Renal cortical epithelial cell (primary cell): ENCODE results near the gene SYCE1. TPM values are rescaled to one million over a fixed set of nuclear protein-coding genes. Genes with fewer than 3 reads are reported as not detected.
A peak's percentile ranks its signal among the peaks of the same experiment; 100 is the strongest.
"Not testable (repeated sequence)": the region's sequence is repeated elsewhere in the genome, so short reads cannot be mapped to it uniquely, and the experiment has no call there.

Experiments used
- DNase-seq: peaks from one replicate; pipeline ENCODE4 v3.0.0-alpha.2; 2011; ENCODE audit warnings: low read depth
- total RNA-seq: library from RNA; depleted of rRNA; stranded (reverse); fragments of >200 nt; gene quantifications from 2 replicates; pipeline ENCODE4 v1.2.3, GENCODE V29; 2014

The SYCE1 gene
- total RNA-seq, 1 donor from 2014 or later, result 0.25 TPM

DNA sequence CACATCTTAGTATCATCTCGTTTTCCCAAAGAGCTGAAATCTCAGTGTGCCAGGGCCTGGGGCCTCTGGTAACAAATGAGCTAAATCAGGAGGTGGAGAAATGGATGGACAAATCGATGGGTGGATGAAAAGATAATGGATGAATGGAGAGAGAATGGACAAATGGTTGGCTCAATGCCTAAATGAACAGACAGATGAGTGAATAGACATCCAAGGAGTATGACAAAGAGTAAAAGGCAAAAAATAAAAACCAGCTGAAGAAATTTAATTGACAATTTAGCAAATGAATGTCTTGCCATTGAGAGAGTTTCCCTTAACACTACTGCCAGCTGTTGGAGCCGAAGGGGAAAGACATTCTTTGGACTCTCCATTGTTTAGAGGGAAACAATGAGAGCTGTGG, 8.0 kb downstream of the SYCE1 start:
- DNase-seq, result no peak

DNA sequence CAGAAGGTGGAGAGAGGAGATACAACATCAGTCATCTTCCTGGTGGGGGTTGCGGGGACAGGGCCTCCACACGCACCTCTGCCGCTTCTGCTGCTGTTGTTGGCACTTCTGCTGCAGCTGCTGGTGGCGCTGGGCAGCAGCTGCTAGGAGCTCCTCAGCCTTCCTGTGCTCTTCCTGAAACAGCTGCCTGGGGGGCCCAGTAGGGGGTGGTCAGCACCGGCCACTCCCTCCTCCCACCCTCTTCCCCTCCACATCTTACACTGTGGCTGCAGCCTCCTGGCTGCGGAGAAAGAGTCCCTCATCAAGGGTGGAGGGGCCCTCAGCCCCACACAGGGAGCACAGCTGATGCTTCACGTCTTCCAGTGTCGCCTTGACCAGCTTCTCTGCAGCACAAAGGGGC, 9.9 kb downstream of the SYCE1 start:
- DNase-seq, result no peak

DNA sequence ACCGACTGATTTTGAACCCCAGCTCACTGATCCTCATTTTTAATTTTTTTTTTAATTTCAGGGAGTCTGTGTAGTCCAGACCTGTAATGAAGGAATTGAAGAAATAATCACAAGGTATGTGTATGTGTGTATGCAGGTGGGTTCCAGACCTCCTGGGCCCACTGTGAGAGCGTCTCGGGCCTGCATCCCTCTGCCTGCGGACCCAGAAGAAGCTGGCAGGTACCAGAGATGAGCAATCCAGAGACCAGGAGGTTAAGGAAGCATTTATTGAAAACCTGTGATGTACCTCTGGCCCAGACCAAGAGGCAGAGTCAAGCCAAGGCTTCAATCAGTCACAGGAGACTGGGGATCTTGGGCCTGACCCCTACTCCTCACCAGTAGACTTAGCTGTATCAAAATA, 10.8 kb downstream of the SYCE1 start:
- DNase-seq, result no peak

DNA sequence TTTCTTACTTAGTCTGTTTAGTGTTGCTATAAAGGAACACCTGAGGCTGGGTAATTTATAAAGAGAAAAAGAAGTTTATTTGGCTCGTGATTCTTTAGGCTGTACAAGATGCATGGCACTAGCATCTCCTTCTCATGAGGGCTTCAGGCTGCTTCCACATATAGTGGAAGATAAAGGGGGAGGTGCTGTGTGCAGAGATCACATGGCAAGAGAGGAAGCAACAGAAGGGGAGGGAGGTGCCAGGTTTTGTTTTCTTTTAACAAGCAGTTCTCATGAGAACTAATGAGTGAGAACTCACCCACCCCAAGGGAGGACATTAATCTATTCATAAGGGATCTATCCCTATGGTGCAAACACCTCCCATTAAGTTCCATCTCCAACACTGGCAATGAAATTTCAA, 20.9 kb downstream of the SYCE1 start:
- no peak for DNase-seq

DNA sequence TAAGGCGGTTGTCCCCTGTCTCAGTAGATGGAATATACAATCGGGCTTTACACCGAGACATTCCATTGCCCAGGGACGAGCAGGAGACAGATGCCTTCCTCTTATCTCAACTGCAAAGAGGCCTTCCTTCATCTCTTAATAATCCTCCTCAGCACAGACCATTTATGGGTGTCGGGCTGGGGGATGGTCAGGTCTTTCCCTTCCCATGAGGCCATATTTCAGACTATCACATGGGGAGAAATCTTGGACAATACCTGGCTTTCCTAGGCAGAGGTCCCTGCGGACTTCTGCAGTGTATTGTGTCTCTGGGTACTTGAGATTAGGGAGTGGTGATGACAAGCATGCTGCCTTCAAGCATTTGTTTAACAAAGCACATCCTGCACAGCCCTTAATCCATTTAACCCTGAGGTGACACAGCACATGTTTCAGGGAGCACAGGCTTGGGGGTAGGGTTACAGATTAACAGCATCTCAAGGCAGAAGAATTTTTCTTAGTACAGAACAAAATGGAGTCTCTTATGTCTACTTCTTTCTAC, 23.9 kb downstream of the SYCE1 start:
- DNase-seq, result not testable (repeated sequence)

DNA sequence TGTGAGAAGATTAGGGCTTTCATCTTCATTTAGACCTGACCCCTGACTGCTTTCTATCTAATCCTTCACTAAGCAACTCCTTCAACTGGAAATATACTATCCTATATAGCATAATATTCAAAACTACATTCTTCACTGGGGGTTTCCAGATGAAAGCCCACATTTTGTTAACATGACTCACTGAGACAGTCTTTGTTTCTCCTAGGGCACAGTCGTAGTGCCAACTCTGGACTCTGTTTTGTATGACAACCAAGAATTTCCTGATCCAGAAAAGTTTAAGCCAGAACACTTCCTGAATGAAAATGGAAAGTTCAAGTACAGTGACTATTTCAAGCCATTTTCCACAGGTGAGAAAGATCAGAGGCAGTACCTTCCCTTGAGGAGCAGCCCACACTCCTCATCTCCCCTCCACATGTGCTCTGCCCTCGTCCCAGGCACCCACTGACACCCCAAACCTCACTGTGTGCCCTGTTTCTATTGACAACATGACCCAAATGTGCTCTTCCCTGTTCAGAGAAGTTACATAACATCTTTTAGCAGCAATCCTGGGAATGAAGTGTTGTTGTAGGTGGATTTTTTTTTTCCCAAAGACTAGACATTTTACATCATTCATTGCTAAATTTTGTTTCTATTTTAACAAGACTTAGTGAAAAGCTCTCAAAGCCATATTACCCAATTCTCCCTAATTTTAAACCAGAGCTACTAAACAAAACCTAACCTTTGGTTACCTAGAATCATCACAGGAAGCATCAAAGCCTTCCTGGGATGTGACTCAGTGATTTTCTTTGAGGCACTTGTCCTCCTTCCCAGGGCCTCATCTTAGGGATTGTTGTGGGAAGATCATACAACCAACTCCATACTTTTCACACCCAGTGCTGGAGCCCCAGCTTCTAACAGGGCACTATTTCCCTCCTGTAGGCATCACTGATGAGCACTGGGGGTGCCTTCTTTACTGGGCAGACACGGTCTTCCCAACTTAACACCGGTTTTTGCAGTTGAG, 27.5 kb downstream of the SYCE1 start:
- peak; percentile 2 for DNase-seq

DNA sequence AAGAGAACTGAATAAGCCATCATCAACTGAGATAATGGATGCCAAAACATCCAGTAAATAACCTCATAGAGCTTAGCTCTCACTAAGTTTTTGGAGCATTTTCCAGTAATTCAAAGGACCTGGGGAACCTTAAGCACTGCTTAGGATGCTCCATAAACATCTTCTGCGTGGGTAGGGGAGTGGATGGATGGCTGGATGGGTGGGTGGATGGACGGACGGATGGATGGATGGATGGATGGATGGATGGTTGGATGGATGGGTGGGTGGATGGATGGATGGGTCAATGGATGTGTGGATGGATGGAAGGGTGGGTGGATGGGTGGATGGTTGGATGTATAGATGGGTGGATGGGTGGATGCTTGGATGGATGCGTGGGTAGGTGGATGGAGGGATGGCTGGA, 29.2 kb downstream of the SYCE1 start:
- DNase-seq, result no peak

DNA sequence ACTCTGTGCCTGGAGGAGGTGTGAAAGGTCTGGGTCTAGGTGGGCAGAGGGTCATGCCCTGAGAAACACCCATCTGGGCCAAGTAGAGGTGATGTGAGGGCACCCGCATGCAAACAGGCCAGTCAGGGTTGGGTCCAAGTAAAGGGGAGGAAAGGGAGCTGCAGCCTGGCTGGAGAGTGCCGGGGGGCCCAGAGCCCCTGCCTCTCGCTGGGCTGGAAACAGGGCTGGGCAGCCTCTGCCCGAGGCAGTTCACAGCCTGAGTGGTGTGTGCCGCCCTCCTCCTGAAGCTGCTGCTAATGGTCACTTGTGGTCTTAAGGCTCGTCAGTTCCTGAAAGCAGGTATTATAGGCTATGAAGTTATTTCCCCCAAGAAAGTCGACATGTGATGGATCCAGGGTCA, 31.0 kb downstream of the SYCE1 start:
- no peak for DNase-seq

DNA sequence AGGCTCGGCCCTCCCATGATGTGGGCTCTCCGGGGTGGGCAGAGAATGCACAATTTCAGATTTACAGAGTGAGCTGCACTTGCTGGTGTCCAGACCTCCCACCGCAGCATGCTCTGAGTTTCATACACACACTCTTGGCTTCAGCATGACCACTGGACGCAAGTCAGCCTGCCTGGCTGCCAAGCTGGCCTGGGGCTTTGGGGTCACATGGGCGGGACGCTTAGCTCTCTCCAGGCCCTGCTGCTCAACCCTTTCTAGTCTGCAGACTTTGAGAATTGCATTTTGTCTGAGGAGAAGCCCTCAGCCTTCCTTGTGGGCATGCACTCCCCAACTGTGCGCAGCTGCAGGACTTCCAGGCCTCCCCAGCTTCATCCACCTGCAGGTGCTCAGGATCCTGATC, 32.5 kb downstream of the SYCE1 start:
- no peak for DNase-seq

DNA sequence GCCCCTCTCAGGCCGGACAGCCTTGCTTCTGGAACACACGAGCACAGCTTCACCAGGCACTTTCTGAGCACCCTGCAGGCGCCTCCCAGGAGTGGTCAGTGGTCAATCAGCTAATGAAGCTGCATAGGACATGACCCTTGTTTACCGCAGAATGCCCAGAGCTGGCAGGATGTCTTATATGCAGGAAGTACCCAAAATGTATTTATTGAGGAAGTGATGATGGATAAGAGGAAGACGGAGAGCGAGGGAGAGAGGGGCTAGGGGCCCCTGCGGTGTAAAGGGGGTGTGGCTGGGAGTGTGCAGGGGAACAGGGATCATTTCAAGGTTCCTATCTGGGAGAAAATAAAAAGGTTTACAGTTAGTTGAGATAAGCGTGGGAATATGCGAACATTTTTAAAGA, 34.9 kb downstream of the SYCE1 start:
- no peak for DNase-seq

DNA sequence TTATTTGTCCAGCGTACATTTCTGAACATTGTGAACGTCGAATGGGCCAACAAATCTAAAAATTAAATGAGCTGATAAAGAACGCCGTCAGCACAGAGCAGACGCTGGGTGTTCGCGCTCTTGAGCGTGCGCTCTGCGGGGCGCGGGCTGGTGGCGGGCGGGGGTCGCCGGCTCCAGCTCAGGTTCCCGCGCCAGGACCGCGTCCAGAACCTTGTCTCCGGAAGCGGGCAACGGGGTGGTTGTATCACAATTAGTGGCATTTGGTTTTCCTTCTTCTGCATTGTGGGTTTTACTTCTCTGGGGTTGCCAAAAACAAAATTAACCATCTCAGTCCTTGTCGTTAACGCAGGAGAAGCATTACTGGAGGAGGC, 35.8 kb downstream of the SYCE1 start:
- DNase-seq, result no peak

DNA sequence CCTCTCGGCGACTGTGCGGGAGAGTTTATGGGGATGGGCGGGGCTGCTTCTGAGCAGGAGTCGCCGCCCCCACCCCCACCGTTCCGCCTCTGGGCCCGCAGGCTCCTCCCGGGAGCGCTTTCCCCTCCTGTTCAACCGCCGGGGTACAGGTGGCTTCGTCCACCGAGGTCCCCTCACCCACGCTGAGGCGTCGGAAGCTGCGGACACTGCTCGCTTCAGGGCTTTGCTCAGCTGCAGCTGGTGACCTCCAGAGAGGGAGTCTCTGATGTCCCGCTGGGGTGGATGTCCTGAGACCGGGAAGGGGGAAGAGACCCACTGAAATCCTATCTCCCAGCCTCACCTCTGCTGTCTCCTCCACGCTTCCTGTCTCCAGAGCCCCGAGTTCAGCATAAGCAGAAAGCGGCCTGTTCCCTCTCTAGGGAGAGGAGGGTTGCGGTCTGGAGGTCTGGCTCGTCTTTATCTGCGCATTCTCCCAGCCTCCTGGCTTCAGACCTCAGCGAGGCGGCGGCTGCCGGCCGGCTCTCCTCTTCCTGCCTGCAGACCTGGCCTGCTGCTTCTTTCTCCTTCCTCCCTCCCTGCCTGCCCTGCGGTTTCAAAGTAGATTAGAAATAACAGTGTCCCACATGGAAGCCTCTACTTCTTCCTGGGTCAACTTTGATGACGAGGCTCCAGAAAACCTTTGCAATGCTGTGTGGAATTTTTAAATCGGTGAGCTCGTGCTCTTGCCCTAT, 36.4 kb downstream of the SYCE1 start:
- no peak for DNase-seq

DNA sequence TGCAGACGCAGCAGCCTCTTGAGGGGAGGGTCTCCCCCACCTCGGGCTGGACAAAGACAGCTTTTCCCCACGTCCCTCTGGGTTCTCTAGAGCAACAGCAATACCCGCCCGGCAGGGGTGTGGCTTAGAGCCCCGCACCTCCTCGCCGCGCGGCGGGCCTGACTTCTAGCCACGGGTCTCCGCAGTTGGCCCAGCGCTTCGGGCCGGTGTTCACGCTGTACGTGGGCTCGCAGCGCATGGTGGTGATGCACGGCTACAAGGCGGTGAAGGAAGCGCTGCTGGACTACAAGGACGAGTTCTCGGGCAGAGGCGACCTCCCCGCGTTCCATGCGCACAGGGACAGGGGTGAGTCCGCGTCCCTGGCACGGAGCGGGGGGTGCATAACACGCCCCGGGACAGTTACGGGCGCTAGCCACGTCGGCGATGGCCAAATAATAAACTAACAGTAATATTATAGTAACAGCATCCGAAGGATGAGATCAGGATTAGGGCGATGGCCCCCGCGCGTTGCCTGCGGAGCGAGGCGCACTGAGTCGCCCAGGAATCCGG, 37.0 kb downstream of the SYCE1 start:
- no peak for DNase-seq

DNA sequence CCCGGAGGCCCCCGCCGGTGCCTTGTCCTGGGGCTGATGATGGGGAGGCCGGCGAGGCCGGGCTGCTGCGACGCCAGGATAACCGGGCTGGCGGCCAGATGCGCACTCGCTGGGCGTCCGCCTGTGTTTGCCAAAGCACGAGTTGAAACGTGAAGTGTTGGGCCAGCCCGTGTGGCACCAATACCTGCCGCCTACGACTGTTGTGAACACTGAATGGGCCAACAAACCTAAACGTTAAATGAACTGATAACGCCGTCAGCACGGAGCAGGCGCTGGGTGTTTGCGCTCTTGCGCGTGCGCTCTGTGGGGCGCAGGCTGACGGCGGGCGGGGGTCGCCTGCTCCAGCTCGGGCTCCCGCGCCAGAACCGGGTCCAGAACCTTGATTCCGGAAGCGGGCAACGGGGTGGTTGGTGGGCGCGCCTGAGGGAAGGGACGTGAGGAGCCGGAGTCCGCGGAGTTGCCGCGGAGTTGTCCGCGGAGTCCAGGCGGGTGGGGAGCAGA, 37.6 kb downstream of the SYCE1 start:
- no peak for DNase-seq

DNA sequence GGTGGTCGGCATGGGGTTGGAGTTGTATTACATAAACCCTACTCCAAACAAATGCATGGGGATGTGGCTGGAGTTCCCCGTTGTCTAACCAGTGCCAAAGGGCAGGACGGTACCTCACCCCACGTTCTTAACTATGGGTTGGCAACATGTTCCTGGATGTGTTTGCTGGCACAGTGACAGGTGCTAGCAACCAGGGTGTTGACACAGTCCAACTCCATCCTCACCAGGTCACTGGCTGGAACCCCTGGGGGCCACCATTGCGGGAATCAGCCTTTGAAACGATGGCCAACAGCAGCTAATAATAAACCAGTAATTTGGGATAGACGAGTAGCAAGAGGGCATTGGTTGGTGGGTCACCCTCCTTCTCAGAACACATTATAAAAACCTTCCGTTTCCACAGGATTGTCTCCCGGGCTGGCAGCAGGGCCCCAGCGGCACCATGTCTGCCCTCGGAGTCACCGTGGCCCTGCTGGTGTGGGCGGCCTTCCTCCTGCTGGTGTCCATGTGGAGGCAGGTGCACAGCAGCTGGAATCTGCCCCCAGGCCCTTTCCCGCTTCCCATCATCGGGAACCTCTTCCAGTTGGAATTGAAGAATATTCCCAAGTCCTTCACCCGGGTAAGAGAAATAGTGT, 38.3 kb downstream of the SYCE1 start, which contains the start of gene CYP2E1:
Gene CYP2E1, plus strand, starts transcription at position 407 of the 632 bp plus-strand sequence. Its CDS starts 33 bp downstream, at position 440.
- DNase-seq, result no peak

DNA sequence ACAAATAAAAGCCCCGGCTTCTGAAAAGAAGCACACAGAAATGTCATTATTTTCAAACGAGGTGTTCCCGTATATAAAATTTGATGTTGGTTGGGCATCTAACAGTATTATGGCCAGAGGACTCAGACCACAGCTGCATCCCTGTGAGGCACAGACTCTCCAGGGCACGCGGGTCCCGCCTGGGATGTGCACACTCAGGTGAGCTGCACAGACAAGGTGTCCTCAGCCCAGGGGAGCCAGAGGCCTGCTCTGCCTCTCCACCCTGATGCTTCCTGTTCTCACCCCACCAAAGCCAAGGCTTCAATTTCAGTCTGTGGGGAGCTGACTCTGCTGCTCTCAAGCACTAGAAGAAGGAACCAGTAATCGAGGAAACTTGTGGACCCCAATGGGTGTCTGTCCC, 39.9 kb downstream of the SYCE1 start:
- no peak for DNase-seq

DNA sequence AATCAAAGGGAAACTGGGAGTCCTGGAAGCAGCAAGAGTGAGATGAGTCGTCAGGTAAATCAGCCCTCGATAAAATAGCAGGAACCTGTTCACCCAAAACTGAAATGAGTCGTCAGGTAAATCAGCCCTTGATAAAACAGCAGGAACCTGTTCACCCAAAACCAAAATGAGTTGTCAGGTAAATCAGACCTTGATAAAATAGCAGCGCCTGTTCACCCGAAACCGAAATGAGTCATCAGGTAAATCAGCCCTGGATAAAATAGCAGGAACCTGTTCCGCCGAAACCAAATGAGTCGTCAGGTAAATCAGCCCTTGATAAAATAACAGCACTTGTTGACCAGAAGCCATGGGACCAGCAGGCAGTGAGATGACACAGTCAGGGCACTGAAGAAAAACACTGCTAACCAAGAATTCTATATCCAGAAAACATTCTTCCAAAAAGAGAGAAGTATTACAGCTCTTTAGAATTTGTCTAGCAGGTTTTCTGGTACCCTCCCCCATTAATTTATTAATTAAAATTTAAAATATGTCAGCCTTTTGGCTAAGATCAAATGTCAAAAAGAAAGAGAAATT, 41.7 kb downstream of the SYCE1 start:
- DNase-seq, result peak; percentile 41

DNA sequence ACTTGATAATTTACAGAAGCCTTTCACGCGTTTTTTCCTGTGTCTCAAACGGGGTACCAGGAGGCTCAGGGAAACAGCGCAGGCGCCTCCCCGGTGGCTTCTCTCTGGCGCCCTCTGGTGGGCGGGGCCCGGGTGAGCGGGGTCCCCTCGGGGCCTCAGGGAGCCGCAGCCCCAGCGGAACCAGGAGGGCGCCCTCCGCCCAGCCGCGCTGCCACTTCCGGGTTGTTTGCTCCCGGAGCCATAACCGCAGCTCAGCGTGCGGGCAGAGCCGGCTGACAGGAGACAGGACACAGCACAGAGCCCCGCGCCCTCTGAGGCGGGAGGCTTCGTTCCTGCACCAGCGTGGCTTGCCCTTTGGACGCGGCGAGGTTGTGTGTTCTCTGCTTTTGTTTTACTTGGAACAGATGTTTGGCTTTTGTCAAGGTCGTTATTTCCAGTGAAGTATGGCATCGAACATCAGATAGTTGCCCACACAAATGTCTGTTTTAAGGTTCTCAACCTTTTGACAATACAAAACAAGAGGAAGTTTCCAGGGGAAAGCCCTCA, 45.1 kb downstream of the SYCE1 start:
- peak; percentile 3 for DNase-seq

DNA sequence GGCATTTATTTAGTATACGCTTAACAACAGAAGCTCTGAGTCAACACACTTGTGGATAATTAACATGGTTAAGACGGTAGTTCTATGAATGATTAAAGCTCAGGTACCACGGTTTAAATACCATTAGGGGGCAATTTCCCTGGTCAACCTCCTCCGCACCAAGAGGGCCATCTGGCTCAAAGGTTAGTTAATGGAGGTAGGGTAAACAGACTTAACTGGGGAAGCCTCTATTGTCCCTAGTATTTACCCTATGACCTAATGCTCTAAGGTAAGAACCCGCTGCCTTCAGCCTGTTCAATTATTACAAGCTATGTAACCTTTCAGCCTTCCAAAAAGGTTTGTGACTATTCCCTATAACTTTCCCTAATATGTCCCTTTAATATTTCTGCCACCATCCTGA, 46.9 kb downstream of the SYCE1 start:
- peak; percentile 4 for DNase-seq

DNA sequence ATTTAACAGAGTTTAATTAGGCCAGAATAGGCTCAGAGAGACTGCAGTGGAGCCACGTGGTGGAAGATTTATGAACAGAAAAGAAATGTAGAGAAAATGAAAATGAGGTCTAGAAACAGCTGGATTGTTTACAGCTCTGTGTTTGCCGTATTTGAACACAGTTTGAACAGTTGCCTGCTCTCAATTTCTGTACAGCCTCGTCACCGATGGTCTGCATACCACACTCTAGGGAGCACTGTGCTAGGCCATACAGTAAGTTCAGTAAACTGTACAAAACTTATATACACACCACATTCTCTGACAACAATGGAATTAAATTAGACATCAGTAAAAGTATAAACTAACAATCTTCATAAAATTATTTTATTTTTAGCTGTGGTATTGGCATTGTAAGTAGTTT, 49.3 kb downstream of the SYCE1 start:
- no peak for DNase-seq

DNA sequence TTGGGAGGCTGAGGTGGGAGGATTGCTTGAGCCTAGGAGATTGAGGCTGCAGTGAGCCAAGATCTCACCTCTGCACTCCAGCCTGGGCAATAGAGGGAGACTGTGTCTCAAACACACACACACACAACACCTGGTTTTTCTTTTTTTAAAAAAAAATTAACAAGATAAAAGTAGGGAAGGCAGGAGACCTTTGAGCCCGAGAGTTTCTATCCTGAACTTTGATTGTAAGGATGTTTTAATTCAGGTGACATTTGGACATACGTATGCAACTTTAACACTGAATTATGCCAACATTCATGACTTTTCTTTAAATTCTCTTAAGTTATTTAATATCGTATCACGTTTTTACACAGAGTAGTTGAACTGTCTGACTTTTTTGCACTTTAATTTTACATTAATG, 49.9 kb downstream of the SYCE1 start:
- DNase-seq, result no peak
